Measurements from ENCODE around the gene VAV2.

DNA sequence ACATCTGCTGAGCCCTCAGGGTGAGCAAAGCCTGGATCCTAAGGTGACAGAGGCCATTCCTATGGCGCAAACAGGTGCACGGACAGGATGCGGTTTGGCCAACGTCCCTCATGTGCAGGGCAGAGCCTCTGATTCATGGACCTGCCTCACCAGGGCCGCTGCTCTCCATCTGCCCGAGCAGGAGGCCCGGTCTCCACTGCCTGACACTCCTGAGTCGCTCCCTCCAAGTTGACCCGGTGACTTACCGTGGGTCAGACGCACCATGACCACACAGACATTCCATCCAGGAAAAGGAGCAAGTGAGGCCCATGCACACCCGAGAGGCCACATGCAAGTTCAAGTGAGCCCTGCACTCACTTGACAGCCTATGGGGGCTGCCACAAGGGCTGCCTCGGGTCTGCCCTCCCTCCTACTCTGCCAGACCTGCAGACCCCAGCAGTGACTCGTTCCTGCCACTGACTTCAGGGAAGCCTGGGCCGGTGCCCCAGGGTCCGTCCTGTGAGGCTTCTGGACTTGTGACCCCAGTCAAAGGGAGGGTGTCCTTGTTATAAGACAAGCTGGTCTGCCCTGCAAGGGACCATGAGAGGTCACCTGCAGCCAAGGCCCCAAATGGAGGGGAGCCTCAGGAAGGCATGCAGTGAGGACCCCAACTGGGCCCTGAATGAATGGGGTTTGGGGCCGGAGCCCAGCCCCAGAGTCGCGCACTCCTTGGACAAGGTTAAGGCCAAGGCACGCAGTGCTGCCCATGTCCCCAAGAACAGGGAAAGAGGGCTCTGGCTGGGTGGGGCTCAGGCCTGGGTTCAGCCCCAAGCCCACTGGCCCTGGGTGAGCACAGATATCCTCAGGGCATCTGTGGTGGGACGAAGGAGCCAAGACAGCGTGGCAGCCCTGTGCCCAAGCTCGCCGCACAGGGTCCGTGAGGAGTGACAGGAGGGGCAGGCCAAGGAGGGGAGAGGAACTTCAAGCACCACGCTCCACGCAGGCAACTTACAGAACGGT is 43.2 kb upstream of the VAV2 start:
- TF ChIP-seq, protein P1, sequence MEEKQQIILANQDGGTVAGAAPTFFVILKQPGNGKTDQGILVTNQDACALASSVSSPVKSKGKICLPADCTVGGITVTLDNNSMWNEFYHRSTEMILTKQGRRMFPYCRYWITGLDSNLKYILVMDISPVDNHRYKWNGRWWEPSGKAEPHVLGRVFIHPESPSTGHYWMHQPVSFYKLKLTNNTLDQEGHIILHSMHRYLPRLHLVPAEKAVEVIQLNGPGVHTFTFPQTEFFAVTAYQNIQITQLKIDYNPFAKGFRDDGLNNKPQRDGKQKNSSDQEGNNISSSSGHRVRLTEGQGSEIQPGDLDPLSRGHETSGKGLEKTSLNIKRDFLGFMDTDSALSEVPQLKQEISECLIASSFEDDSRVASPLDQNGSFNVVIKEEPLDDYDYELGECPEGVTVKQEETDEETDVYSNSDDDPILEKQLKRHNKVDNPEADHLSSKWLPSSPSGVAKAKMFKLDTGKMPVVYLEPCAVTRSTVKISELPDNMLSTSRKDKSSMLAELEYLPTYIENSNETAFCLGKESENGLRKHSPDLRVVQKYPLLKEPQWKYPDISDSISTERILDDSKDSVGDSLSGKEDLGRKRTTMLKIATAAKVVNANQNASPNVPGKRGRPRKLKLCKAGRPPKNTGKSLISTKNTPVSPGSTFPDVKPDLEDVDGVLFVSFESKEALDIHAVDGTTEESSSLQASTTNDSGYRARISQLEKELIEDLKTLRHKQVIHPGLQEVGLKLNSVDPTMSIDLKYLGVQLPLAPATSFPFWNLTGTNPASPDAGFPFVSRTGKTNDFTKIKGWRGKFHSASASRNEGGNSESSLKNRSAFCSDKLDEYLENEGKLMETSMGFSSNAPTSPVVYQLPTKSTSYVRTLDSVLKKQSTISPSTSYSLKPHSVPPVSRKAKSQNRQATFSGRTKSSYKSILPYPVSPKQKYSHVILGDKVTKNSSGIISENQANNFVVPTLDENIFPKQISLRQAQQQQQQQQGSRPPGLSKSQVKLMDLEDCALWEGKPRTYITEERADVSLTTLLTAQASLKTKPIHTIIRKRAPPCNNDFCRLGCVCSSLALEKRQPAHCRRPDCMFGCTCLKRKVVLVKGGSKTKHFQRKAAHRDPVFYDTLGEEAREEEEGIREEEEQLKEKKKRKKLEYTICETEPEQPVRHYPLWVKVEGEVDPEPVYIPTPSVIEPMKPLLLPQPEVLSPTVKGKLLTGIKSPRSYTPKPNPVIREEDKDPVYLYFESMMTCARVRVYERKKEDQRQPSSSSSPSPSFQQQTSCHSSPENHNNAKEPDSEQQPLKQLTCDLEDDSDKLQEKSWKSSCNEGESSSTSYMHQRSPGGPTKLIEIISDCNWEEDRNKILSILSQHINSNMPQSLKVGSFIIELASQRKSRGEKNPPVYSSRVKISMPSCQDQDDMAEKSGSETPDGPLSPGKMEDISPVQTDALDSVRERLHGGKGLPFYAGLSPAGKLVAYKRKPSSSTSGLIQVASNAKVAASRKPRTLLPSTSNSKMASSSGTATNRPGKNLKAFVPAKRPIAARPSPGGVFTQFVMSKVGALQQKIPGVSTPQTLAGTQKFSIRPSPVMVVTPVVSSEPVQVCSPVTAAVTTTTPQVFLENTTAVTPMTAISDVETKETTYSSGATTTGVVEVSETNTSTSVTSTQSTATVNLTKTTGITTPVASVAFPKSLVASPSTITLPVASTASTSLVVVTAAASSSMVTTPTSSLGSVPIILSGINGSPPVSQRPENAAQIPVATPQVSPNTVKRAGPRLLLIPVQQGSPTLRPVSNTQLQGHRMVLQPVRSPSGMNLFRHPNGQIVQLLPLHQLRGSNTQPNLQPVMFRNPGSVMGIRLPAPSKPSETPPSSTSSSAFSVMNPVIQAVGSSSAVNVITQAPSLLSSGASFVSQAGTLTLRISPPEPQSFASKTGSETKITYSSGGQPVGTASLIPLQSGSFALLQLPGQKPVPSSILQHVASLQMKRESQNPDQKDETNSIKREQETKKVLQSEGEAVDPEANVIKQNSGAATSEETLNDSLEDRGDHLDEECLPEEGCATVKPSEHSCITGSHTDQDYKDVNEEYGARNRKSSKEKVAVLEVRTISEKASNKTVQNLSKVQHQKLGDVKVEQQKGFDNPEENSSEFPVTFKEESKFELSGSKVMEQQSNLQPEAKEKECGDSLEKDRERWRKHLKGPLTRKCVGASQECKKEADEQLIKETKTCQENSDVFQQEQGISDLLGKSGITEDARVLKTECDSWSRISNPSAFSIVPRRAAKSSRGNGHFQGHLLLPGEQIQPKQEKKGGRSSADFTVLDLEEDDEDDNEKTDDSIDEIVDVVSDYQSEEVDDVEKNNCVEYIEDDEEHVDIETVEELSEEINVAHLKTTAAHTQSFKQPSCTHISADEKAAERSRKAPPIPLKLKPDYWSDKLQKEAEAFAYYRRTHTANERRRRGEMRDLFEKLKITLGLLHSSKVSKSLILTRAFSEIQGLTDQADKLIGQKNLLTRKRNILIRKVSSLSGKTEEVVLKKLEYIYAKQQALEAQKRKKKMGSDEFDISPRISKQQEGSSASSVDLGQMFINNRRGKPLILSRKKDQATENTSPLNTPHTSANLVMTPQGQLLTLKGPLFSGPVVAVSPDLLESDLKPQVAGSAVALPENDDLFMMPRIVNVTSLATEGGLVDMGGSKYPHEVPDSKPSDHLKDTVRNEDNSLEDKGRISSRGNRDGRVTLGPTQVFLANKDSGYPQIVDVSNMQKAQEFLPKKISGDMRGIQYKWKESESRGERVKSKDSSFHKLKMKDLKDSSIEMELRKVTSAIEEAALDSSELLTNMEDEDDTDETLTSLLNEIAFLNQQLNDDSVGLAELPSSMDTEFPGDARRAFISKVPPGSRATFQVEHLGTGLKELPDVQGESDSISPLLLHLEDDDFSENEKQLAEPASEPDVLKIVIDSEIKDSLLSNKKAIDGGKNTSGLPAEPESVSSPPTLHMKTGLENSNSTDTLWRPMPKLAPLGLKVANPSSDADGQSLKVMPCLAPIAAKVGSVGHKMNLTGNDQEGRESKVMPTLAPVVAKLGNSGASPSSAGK (IDR thresholded peaks at IDR 0.05) = no peak
- TF ChIP-seq EP300 (IDR thresholded peaks at IDR 0.05; ENCODE audit: low read length) = no peak
- TF ChIP-seq, protein P2, sequence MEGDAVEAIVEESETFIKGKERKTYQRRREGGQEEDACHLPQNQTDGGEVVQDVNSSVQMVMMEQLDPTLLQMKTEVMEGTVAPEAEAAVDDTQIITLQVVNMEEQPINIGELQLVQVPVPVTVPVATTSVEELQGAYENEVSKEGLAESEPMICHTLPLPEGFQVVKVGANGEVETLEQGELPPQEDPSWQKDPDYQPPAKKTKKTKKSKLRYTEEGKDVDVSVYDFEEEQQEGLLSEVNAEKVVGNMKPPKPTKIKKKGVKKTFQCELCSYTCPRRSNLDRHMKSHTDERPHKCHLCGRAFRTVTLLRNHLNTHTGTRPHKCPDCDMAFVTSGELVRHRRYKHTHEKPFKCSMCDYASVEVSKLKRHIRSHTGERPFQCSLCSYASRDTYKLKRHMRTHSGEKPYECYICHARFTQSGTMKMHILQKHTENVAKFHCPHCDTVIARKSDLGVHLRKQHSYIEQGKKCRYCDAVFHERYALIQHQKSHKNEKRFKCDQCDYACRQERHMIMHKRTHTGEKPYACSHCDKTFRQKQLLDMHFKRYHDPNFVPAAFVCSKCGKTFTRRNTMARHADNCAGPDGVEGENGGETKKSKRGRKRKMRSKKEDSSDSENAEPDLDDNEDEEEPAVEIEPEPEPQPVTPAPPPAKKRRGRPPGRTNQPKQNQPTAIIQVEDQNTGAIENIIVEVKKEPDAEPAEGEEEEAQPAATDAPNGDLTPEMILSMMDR (IDR thresholded peaks at IDR 0.05 in 2 of 3, conservative IDR thresholded peaks at IDR 0.05 in 1 of 3; ENCODE audit: insufficient read depth in 2 of 3, low read depth in 1 of 3, low read length in 3 of 3) = no peak
- TF ChIP-seq, protein P3, sequence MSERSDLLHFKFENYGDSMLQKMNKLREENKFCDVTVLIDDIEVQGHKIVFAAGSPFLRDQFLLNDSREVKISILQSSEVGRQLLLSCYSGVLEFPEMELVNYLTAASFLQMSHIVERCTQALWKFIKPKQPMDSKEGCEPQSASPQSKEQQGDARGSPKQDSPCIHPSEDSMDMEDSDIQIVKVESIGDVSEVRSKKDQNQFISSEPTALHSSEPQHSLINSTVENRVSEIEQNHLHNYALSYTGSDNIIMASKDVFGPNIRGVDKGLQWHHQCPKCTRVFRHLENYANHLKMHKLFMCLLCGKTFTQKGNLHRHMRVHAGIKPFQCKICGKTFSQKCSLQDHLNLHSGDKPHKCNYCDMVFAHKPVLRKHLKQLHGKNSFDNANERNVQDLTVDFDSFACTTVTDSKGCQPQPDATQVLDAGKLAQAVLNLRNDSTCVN (CRISPR knock-in tag; IDR thresholded peaks at IDR 0.05) = no peak
- TF ChIP-seq HDAC2 (IDR thresholded peaks at IDR 0.05) = no peak

Measured in K562 (cell line).